ENCODE data around the gene RSAD2. TPM values are rescaled to one million over a fixed set of nuclear protein-coding genes. Genes with fewer than 3 reads are reported as not detected.

Gene RSAD2
- total RNA-seq, 2 experiments from 2014 or later, result 8.1 to 10.2 TPM

- Mint-ChIP-seq H3K9me3 (ENCODE audit: low read depth) (no peaks in the 10 kb centered on the region), H3K4me3 (peak overlapping the region; percentile 72), H3K4me1 (peaks cover 78% of the 10 kb centered on the region), H3K36me3 (ENCODE audit: low read depth) (peaks cover 23% of the 10 kb centered on the region), H3K27me3 (no peaks in the 10 kb centered on the region), H3K27ac (peak overlapping the region; percentile 82)
- POLR2A ChIA-PET, result interaction anchor here (1.2 kb wide), 1 partner anchor 39 kb away, joined by 3 read pairs; the partner anchor contains the start of gene RSAD2
- intact Hi-C loops (cut with DNase I, micrococcal nuclease), result loop anchor here (1.0 to 5.0 kb wide), 5 partner anchors 7 to 90 kb away; partner anchors contain the start of gene CMPK2 (in 1 of the 2)
- CTCF ChIA-PET, result interaction anchor here (0.6 to 3.1 kb wide), 27 partner anchors 8 to 143 kb away, joined by 3 to 39 read pairs (median 4); partner anchors contain the start of gene CMPK2
- no peak for ATAC-seq
- DNase-seq, result no peak
These were observed 39.1 kb downstream of the RSAD2 start for GRCh38 chr2:6916736-6917070.

GRCh38 chr2:6917071-6917760, 39.6 kb downstream of the RSAD2 start, which contains the start of gene RNF144A:
Gene RNF144A (plus strand): TSS chr2:6917412. CDS start chr2:6996927, 79,515 bp downstream.
- Mint-ChIP-seq H3K36me3 (ENCODE audit: low read depth) (peaks cover 23% of the 10 kb centered on the region), H3K27ac (peak within 1 kb of the TSS; percentile 82), H3K27me3 (no peaks in the 10 kb centered on the region), H3K4me3 (peak within 1 kb of the TSS; percentile 72), H3K4me1 (peaks cover 79% of the 10 kb centered on the region), H3K9me3 (ENCODE audit: low read depth) (no peaks in the 10 kb centered on the region)
- intact Hi-C loops (cut with DNase I, micrococcal nuclease), result loop anchor here (1.0 to 5.0 kb wide), 5 partner anchors 8 to 90 kb away; partner anchors contain the start of gene CMPK2 (in 1 of the 2)
- ChIA-PET POLR2A (interaction anchor here (1.2 kb wide), 1 partner anchor 40 kb away, joined by 3 read pairs; the partner anchor contains the start of gene RSAD2), CTCF (interaction anchor here (0.6 to 3.1 kb wide), 23 partner anchors 9 to 142 kb away, joined by 3 to 39 read pairs (median 4); partner anchors contain the start of gene CMPK2)
- ATAC-seq (peak; percentile 54), DNase-seq (peak; percentile 84)

GRCh38 chr2:6917761-6918421, 40.3 kb downstream of the RSAD2 start:
- intact Hi-C loops (cut with DNase I, micrococcal nuclease), result loop anchor here (1.0 to 5.0 kb wide), 5 partner anchors 9 to 91 kb away; partner anchors contain the start of gene CMPK2 (in 1 of the 2)
- Mint-ChIP-seq H3K9me3 (ENCODE audit: low read depth) (no peaks in the 10 kb centered on the region), H3K36me3 (ENCODE audit: low read depth) (peaks cover 17% of the 10 kb centered on the region), H3K27ac (peak overlapping the region; percentile 42), H3K4me1 (peaks cover 78% of the 10 kb centered on the region), H3K4me3 (peak overlapping the region; percentile 68), H3K27me3 (no peaks in the 10 kb centered on the region)
- ChIA-PET POLR2A (interaction anchor here (0.9 kb wide), 1 partner anchor 21 kb away, joined by 3 read pairs; no protein-coding TSS in a partner anchor), CTCF (interaction anchor here (0.8 to 3.1 kb wide), 5 partner anchors 9 to 51 kb away, joined by 3 to 39 read pairs (median 5); no protein-coding TSS in a partner anchor)
- ATAC-seq (peak; percentile 6), DNase-seq (no peak)

- H3K27me3 Mint-ChIP-seq, result no peaks in the 10 kb centered on the region
- CTCF ChIA-PET, result interaction anchor here (0.8 to 3.0 kb wide), 5 partner anchors 9 to 24 kb away, joined by 3 to 16 read pairs (median 7); no protein-coding TSS in a partner anchor
- POLR2A ChIA-PET, result no interaction called here
- no peaks in the 10 kb centered on the region for H3K9me3 Mint-ChIP-seq (ENCODE audit: low read depth)
- no peak for ATAC-seq
- peaks cover 19% of the 10 kb centered on the region for H3K36me3 Mint-ChIP-seq (ENCODE audit: low read depth)
- H3K4me3 Mint-ChIP-seq, result peak overlapping the region; percentile 68
- peaks cover 79% of the 10 kb centered on the region for H3K4me1 Mint-ChIP-seq
- H3K27ac Mint-ChIP-seq, result no peak overlapping the region
- intact Hi-C loops (cut with DNase I, micrococcal nuclease), result loop anchor here in 1 of 2 experiments (5.0 kb wide), 1 partner anchor 93 kb away; no protein-coding TSS in a partner anchor
- no peak for DNase-seq
These were observed 42.5 kb downstream of the RSAD2 start for GRCh38 chr2:6919901-6920742.

- CTCF ChIA-PET, result interaction anchor here (1.0 to 3.0 kb wide), 5 partner anchors 9 to 29 kb away, joined by 3 to 16 read pairs (median 7); no protein-coding TSS in a partner anchor
- no peak overlapping the region for H3K27ac Mint-ChIP-seq
These were observed 43.1 kb downstream of the RSAD2 start for GRCh38 chr2:6920743-6921064.

GRCh38 chr2:6921321-6921922, 43.8 kb downstream of the RSAD2 start:
- Mint-ChIP-seq H3K9me3 (ENCODE audit: low read depth) (no peaks in the 10 kb centered on the region), H3K36me3 (ENCODE audit: low read depth) (peaks cover 27% of the 10 kb centered on the region), H3K4me1 (peaks cover 81% of the 10 kb centered on the region), H3K27ac (no peak overlapping the region), H3K27me3 (no peaks in the 10 kb centered on the region), H3K4me3 (no peak overlapping the region)
- DNase-seq (no peak), ATAC-seq (no peak)
- intact Hi-C loops (cut with DNase I, micrococcal nuclease), result no loop called here
- ChIA-PET CTCF (interaction anchor here (1.0 to 3.0 kb wide), 3 partner anchors 16 to 29 kb away, joined by 3 to 16 read pairs (median 8); no protein-coding TSS in a partner anchor), POLR2A (no interaction called here)

More at GRCh38 chr2:6920743-6921064, 43.1 kb downstream of the RSAD2 start:
- peaks cover 79% of the 10 kb centered on the region for H3K4me1 Mint-ChIP-seq
- ATAC-seq (no peak), DNase-seq (no peak)
- intact Hi-C loops (cut with DNase I, micrococcal nuclease), result no loop called here
- POLR2A ChIA-PET, result no interaction called here
- H3K36me3 Mint-ChIP-seq (ENCODE audit: low read depth), result peaks cover 23% of the 10 kb centered on the region
- no peaks in the 10 kb centered on the region for H3K9me3 Mint-ChIP-seq (ENCODE audit: low read depth)
- no peak overlapping the region for H3K4me3 Mint-ChIP-seq
- H3K27me3 Mint-ChIP-seq, result no peaks in the 10 kb centered on the region

GRCh38 chr2:6922201-6922656, 44.7 kb downstream of the RSAD2 start:
- DNase-seq (no peak), ATAC-seq (no peak)
- POLR2A ChIA-PET, result no interaction called here
- Mint-ChIP-seq H3K27ac (no peak overlapping the region), H3K4me1 (peaks cover 80% of the 10 kb centered on the region), H3K4me3 (no peak overlapping the region), H3K27me3 (no peaks in the 10 kb centered on the region), H3K9me3 (ENCODE audit: low read depth) (no peaks in the 10 kb centered on the region), H3K36me3 (ENCODE audit: low read depth) (peaks cover 35% of the 10 kb centered on the region)
- intact Hi-C loops (cut with DNase I, micrococcal nuclease), result no loop called here
- CTCF ChIA-PET, result interaction anchor here (1.0 to 3.0 kb wide), 2 partner anchors 25 to 26 kb away, joined by 5 to 16 read pairs; no protein-coding TSS in a partner anchor

GRCh38 chr2:6923319-6923718, 45.7 kb downstream of the RSAD2 start:
- DNase-seq (no peak), ATAC-seq (no peak)
- Mint-ChIP-seq H3K4me3 (no peak overlapping the region), H3K27me3 (no peaks in the 10 kb centered on the region), H3K36me3 (ENCODE audit: low read depth) (peaks cover 45% of the 10 kb centered on the region), H3K4me1 (peaks cover 86% of the 10 kb centered on the region), H3K27ac (peak overlapping the region; percentile 51), H3K9me3 (ENCODE audit: low read depth) (peaks cover 5% of the 10 kb centered on the region)
- ChIA-PET CTCF (interaction anchor here (1.0 kb wide), 1 partner anchor 26 kb away, joined by 5 read pairs; no protein-coding TSS in a partner anchor), POLR2A (interaction anchor here (0.6 kb wide), 1 partner anchor 10 kb away, joined by 3 read pairs; no protein-coding TSS in a partner anchor)
- intact Hi-C loops (cut with DNase I, micrococcal nuclease), result no loop called here

- ATAC-seq, result no peak
- CTCF ChIA-PET, result interaction anchor here (1.0 kb wide), 1 partner anchor 8 kb away, joined by 5 read pairs; no protein-coding TSS in a partner anchor
- Mint-ChIP-seq H3K9me3 (ENCODE audit: low read depth) (peaks cover 6% of the 10 kb centered on the region), H3K4me3 (no peak overlapping the region), H3K36me3 (ENCODE audit: low read depth) (peaks cover 43% of the 10 kb centered on the region), H3K27ac (peak overlapping the region; percentile 20), H3K27me3 (no peaks in the 10 kb centered on the region), H3K4me1 (peaks cover 88% of the 10 kb centered on the region)
- DNase-seq, result no peak
- intact Hi-C loops (cut with DNase I, micrococcal nuclease), result no loop called here
- POLR2A ChIA-PET, result no interaction called here
These were observed 46.7 kb downstream of the RSAD2 start for GRCh38 chr2:6924101-6924923.

Measured in activated CD4-positive, alpha-beta T cell treated with anti-CD3 and anti-CD28 coated beads for 36 hours (primary cell).